Endothelial cell of umbilical vein (primary cell): ENCODE data around the gene VPS11. TPM values are rescaled to one million over a fixed set of nuclear protein-coding genes. Genes with fewer than 3 reads are reported as not detected.

Source experiments
- BruUV-seq: library from RNA; stranded (reverse); fragments of 400-500 nt; replicated peaks from 2 replicates; lab custom pipeline; 2021; lab: Mats Ljungman, UMichigan
- CTCF ChIA-PET: fragments of 300-600, 350-600 bp; sonication (Branson Sonifier 250); formaldehyde crosslinking; loops from one replicate; lab custom pipeline; 2021; ENCODE audit warnings: antibody characterized with exemption, inconsistent platforms; lab: Charles Lee
- POLR2A ChIA-PET: fragments of 300-600, 350-600 bp; sonication (Branson Sonifier 250); formaldehyde crosslinking; loops from one replicate; lab custom pipeline; 2021; ENCODE audit warnings: antibody characterized with exemption, inconsistent platforms; lab: Charles Lee
- DNase-seq: peaks from one replicate; pipeline ENCODE4 v3.0.0-alpha.2; 2011; ENCODE audit warnings: low read depth, low spot score
- FAIRE-seq: peaks from 2 replicates; lab custom pipeline; 2011; peaks lifted over from hg19 to GRCh38; lab: Jason Lieb, UNC
- H2AFZ ChIP-seq: 2 replicates; pipeline ENCODE4 v1.6.0; 2012; ENCODE audit warnings: low read depth, low read length, control low read depth, inconsistent platforms
- H3K27ac ChIP-seq: 2 replicates; pipeline ENCODE4 v1.5.1; 2011; ENCODE audit warnings: low read depth, mild to moderate bottlenecking, control low read depth, low read length, moderate library complexity; ENCODE audit not compliant: insufficient read depth
- H3K27me3 ChIP-seq, 2 experiments: 2 replicates each; pipeline versions ENCODE4 v1.6.0 to v1.6.1; 2011; ENCODE audit warnings: low read length in 2 of 2, mixed read lengths in 1 of 2; ENCODE audit not compliant: control insufficient read depth in 2 of 2, insufficient read depth in 2 of 2
- H3K36me3 ChIP-seq, 2 experiments: 2 replicates in 1 of 2; 3 replicates in 1 of 2; pipeline ENCODE4 v1.5.1; 2011; ENCODE audit warnings: low read length in 2 of 2, mild to moderate bottlenecking in 1 of 2, moderate library complexity in 1 of 2; ENCODE audit not compliant: control insufficient read depth in 2 of 2, insufficient read depth in 2 of 2; ENCODE audit errors: extremely low read depth in 1 of 2
- H3K4me1 ChIP-seq: 3 replicates; pipeline ENCODE4 v1.5.1; 2011; ENCODE audit warnings: mild to moderate bottlenecking, low read length; ENCODE audit not compliant: control insufficient read depth, insufficient read depth; ENCODE audit errors: extremely low read depth
- H3K4me2 ChIP-seq: 2 replicates; pipeline ENCODE4 v1.6.1; 2011; ENCODE audit warnings: low read length, control low read depth, mixed read lengths; ENCODE audit not compliant: insufficient read depth
- H3K4me3 ChIP-seq, 3 experiments: fragments of 200-600 bp in 1 of 3; sonication (generic), shearing (Covaris generic) in 1 of 3; replicated peaks in 1 of 3; 2 replicates each; pipeline ENCODE4 v1.5.1; 2011 to 2016; ENCODE audit warnings: control low read depth in 3 of 3, low read length in 3 of 3, mild to moderate bottlenecking in 2 of 3, inconsistent platforms in 1 of 3, low read depth in 1 of 3, moderate library complexity in 1 of 3; ENCODE audit not compliant: insufficient read depth in 1 of 3
- H3K79me2 ChIP-seq: 2 replicates; pipeline ENCODE4 v1.6.0; 2012; ENCODE audit warnings: low read length, inconsistent platforms; ENCODE audit not compliant: control insufficient read depth, insufficient read depth
- H3K9ac ChIP-seq: replicated peaks from 2 replicates; pipeline ENCODE3; 2011; ENCODE audit warnings: low read length, control low read depth; ENCODE audit not compliant: insufficient read depth; ENCODE audit errors: extremely low read depth
- H3K9me1 ChIP-seq: replicated peaks from 3 replicates; pipeline ENCODE4 v1.6.0; 2011; ENCODE audit warnings: mild to moderate bottlenecking, low read length; ENCODE audit not compliant: control insufficient read depth, insufficient read depth; ENCODE audit errors: extremely low read depth
- H3K9me3 ChIP-seq: replicated peaks from 2 replicates; pipeline ENCODE4 v1.5.1; 2012; ENCODE audit warnings: low read length, inconsistent platforms; ENCODE audit not compliant: control insufficient read depth, insufficient read depth
- H4K20me1 ChIP-seq: replicated peaks from 2 replicates; pipeline ENCODE3; 2011; ENCODE audit warnings: mild to moderate bottlenecking, low read length; ENCODE audit not compliant: control insufficient read depth, insufficient read depth; ENCODE audit errors: extremely low read depth
- EZH2 ChIP-seq: IDR thresholded peaks from 2 replicates; pipeline ENCODE4 v1.6.1; 2012; ENCODE audit warnings: borderline replicate concordance, low read depth, mild to moderate bottlenecking, moderate library complexity, low read length, inconsistent platforms; ENCODE audit not compliant: severe bottlenecking
- FOS ChIP-seq: IDR thresholded peaks from 2 replicates; pipeline ENCODE4 v1.6.1; 2011; ENCODE audit warnings: mild to moderate bottlenecking, low read length, moderate library complexity, borderline replicate concordance; ENCODE audit not compliant: insufficient read depth
- GATA2 ChIP-seq: IDR thresholded peaks from 2 replicates; pipeline ENCODE4 v1.7.0; 2011; ENCODE audit warnings: low read depth, mild to moderate bottlenecking, moderate library complexity, mixed read lengths, low read length; ENCODE audit not compliant: insufficient read length, insufficient read depth
- JUN ChIP-seq: IDR thresholded peaks from 2 replicates; pipeline ENCODE4 v1.6.1; 2011; ENCODE audit warnings: borderline replicate concordance, low read depth; ENCODE audit not compliant: insufficient read length, insufficient read depth
- MYC ChIP-seq: IDR thresholded peaks from one replicate; pipeline ENCODE4 v1.6.1; 2011; ENCODE audit warnings: mild to moderate bottlenecking, low read depth, low read length
- POLR2A ChIP-seq: IDR thresholded peaks from 2 replicates; pipeline ENCODE4 v1.6.1; 2012; ENCODE audit warnings: low read depth, mild to moderate bottlenecking, control low read depth, low read length
- POLR2AphosphoS5 ChIP-seq: IDR thresholded peaks from 2 replicates; pipeline ENCODE4 v1.6.1; 2012; ENCODE audit warnings: low read depth, mild to moderate bottlenecking, control low read depth, low read length, moderate library complexity; ENCODE audit not compliant: insufficient read depth
- dilution Hi-C: fragments of 300-500 bp; cut with MboI; formaldehyde crosslinking; loops from one replicate; pipeline ENCODE4 v1.15.0; 2019; ENCODE audit warnings: low sequenced_read_pairs; ENCODE audit not compliant: extremely low pct_ligation_motif_present
- intact Hi-C: fragments of 100-400 bp; cut with micrococcal nuclease; formaldehyde crosslinking; loops from one replicate; pipeline ENCODE4 v1.10.0; 2022
- polyA plus RNA-seq, 4 experiments: library from polyadenylated mRNA; depleted of rRNA in 3 of 4; stranded (reverse) in 3 of 4; unstranded in 1 of 4; fragments of >200 nt; gene quantifications; 2 replicates each; pipeline versions ENCODE4 v1.2.1 to v1.2.3, GENCODE V29; 2011 to 2012; ENCODE audit warnings: missing spikeins in 1 of 4
- total RNA-seq: library from RNA; stranded (reverse); gene quantifications from 2 replicates; pipeline ENCODE4 v1.2.3, GENCODE V29; 2021
- TF ChIP-seq, protein P1 (sequence below), 2 donors: IDR thresholded peaks; 1 replicate in 1 of 2; 2 replicates in 1 of 2; pipeline ENCODE4 v1.5.1; 2011; ENCODE audit warnings: low read length in 2 of 2, mild to moderate bottlenecking in 2 of 2, moderate library complexity in 2 of 2, control low read depth in 1 of 2, inconsistent platforms in 1 of 2, low read depth in 1 of 2; ENCODE audit not compliant: insufficient read depth in 1 of 2; ENCODE audit errors: extremely low read depth in 1 of 2
- TF ChIP-seq, protein P2 (sequence below): IDR thresholded peaks from 2 replicates; pipeline ENCODE4 v1.6.1; 2011; ENCODE audit not compliant: insufficient read depth, insufficient read length

VPS11 gene
- total and polyA plus RNA-seq, 2 donors (not counting 3 experiments of a cell fraction or from before 2014, with no cell fraction given): 26.4 to 31.0 TPM

DNA sequence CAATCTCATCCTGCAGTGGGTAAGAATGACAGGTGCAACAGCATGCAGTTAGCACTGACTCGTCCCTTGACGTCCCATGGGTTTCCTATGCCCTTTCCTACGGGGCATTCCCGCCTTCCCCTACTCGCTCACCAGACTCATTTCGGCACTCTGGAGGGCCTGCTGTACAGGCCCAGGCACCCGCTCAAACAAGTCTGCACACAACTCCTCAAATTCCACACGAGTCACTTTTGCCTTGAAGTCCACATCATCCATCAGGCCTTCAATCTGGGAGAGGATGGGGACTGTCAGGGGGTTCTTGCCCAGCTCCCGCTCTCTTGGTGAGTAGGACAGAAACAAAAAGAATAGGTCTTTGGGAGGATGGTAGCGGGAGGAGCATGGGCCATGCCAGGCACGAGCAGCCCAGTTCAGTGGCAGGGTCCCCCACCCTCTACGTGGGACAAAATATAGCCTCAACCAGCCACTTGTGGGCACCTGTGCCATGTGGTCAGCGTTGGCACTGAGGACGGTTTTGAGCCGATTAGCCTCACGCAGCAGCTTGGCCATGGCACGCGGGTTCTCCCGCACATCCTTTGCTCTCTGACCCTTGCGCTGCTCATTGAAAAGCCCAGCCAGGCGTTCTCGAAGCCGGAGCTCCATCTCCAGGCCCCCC, 15.3 kb upstream of the VPS11 start:
- Histone ChIP-seq H3K79me2 (peaks cover 19% of the 10 kb centered on the region), H3K9ac (no peak overlapping the region), H3K4me3 (no peak overlapping the region), H3K36me3 (peaks cover 27 to 68% of the 10 kb centered on the region in 2 experiments), H3K27me3 (no peaks in the 10 kb centered on the region), H3K4me1 (peaks cover 9% of the 10 kb centered on the region), H3K27ac (no peak overlapping the region), H2AFZ (no peak overlapping the region), H3K9me1 (no peaks in the 10 kb centered on the region), H4K20me1 (no peaks in the 10 kb centered on the region), H3K4me2 (no peak overlapping the region), H3K9me3 (no peaks in the 10 kb centered on the region)
- no peak for DNase-seq
- TF ChIP-seq EZH2 (no peak), FOS (no peak), POLR2A (no peak), MYC (no peak), GATA2 (no peak), POLR2AphosphoS5 (no peak), JUN (no peak)
- TF ChIP-seq, protein P1, sequence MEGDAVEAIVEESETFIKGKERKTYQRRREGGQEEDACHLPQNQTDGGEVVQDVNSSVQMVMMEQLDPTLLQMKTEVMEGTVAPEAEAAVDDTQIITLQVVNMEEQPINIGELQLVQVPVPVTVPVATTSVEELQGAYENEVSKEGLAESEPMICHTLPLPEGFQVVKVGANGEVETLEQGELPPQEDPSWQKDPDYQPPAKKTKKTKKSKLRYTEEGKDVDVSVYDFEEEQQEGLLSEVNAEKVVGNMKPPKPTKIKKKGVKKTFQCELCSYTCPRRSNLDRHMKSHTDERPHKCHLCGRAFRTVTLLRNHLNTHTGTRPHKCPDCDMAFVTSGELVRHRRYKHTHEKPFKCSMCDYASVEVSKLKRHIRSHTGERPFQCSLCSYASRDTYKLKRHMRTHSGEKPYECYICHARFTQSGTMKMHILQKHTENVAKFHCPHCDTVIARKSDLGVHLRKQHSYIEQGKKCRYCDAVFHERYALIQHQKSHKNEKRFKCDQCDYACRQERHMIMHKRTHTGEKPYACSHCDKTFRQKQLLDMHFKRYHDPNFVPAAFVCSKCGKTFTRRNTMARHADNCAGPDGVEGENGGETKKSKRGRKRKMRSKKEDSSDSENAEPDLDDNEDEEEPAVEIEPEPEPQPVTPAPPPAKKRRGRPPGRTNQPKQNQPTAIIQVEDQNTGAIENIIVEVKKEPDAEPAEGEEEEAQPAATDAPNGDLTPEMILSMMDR (IDR thresholded peaks at IDR 0.05; ENCODE audit: extremely low read depth in 1 of 2, insufficient read depth in 1 of 2, low read depth in 1 of 2, low read length in 2 of 2): no peak
- TF ChIP-seq, protein P2, sequence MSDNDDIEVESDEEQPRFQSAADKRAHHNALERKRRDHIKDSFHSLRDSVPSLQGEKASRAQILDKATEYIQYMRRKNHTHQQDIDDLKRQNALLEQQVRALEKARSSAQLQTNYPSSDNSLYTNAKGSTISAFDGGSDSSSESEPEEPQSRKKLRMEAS: no peak
- ChIA-PET CTCF (no interaction called here), POLR2A (no interaction called here)
- FAIRE-seq: no peak
- intact Hi-C loops: no loop called here
- dilution Hi-C loops: no loop called here
- no TSS peak for BruUV-seq
